Measurements from ENCODE around the gene SMIM36.
A peak's percentile ranks its signal among the peaks of the same experiment; 100 is the strongest.
"Not testable (repeated sequence)": the region's sequence is repeated elsewhere in the genome, so short reads cannot be mapped to it uniquely, and the experiment has no call there.

The SMIM36 gene

GRCh38 chr17:55510986-55511721 lies at the start of gene SMIM36:
Gene SMIM36 (minus strand): TSS chr17:55511452.
- no peak for DNase-seq (ENCODE audit: low read depth in 2 of 2)

DNA sequence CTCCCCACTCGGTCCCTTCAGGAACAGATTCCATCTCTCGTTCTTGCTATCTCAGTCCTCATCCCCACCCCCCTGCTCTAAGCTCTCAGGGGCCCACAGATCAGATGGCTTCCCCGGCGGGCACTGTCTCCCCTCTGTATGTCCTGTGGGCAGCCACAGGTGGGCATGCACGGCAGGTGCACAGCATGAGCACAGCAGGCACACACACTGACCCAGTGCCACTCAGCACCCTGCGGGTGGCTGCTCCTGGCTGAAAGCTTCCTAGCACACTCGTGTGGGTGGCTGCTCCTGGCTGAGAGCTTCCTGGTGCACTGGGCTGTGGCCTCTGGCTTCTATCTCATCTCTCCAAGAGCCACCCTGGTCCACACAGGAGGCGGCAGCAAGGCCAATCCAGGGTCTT lies 44.5 kb upstream of the SMIM36 start:
- DNase-seq (ENCODE audit: low read depth in 2 of 2): no peak

- no peak for DNase-seq (ENCODE audit: low read depth in 2 of 2)
Measured at GRCh38 chr17:55549140-55549539, 37.9 kb upstream of the SMIM36 start.

- DNase-seq (ENCODE audit: low read depth in 2 of 2): no peak
Measured at GRCh38 chr17:55546991-55547664, 35.9 kb upstream of the SMIM36 start.

GRCh38 chr17:55546481-55546880 lies 35.2 kb upstream of the SMIM36 start:
- no peak for DNase-seq (ENCODE audit: low read depth in 2 of 2)

DNA sequence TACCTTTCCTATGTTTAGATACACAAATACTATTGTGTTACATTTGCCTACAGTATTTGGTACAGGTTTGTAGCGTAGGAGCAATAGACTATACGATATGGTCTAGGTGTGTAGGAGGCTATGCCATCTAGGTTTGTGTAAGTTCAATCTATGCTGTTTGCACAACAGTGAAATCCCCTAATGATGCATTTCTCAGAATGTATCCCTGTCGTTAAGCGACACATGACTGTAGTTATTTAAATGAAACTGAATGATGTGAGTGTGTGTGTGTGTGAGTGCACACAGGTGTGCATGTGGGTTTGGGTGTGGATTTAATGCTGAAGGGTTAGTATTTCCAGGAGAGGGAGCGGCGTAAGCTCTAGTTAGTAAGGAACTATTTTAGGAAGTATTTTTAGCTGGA lies 34.6 kb upstream of the SMIM36 start:
- DNase-seq (ENCODE audit: low read depth in 2 of 2): no peak

DNA sequence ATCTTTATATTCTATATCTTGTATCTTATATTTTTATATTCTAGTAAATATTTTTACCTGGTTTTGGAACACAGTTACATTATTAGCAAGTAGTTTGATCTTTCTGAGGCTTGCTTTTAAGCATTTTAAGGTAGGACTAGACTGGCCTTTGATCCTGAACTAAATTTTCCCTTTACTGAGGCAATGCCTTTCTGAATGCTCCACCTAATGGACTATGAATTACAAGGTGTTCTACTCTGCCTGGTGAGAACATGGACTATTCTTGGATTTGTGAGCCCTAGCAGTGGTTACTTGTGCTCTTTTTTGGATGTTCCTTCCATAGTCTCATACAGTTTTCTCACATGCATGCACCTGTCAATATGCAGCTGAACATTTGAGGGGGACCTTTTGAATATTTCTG lies 32.5 kb upstream of the SMIM36 start:
- no peak for DNase-seq (ENCODE audit: low read depth in 2 of 2)

DNA sequence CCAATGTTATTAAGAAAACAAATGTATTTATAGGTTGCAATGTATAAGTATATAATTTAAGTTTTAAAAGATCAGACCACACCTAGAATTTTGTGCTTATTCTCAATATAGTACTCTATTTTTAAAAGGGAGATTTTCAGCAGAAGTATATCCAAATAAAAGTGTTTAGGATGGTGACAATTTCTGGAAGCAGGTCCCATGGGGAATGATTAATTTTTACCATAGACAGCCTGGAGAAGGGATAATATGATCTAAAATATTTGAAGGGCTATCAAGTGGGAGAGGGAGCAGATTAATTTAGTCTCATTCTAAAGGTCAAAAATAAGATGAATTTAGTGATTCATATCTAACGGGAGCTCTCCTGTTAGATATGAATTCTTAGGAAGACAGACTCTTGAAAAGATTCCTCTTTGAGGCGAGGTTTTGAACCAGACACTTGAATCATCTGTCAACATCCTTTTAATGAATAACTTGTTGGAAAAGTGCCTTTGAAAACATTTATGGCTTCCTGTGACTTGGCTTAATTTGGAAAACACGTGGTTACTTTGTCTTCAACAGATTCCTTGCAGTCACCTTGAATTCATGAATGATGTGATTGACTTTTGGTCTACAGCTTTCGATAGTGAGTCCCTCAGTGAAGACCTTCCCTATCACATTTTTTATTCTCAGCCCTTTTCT lies 29.3 kb upstream of the SMIM36 start:
- no peak for DNase-seq (ENCODE audit: low read depth in 2 of 2)

GRCh38 chr17:55536205-55536604 lies 25.0 kb upstream of the SMIM36 start:
- no peak for DNase-seq (ENCODE audit: low read depth in 2 of 2)

- no peak for DNase-seq (ENCODE audit: low read depth in 2 of 2)
Measured at GRCh38 chr17:55533608-55534007, 22.4 kb upstream of the SMIM36 start.

DNA sequence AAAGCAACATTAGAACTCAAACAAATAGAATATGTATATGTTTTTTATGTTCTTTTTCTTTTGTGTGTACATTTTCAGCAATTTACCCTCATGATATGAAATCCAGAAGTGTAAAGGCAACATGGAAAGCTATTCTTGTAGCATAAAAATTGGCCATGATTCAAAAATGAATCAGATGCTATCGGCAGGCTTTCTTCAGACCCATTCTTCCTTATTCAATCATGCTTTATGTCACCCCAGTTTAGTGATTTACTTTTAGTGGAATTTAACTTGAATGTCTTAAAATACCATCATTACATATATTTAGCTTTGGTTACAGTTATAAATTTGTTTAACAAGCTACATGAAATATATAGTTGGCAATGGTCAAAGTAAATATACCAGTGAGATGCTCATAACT lies 21.4 kb upstream of the SMIM36 start:
- DNase-seq (ENCODE audit: low read depth in 2 of 2): no peak

DNA sequence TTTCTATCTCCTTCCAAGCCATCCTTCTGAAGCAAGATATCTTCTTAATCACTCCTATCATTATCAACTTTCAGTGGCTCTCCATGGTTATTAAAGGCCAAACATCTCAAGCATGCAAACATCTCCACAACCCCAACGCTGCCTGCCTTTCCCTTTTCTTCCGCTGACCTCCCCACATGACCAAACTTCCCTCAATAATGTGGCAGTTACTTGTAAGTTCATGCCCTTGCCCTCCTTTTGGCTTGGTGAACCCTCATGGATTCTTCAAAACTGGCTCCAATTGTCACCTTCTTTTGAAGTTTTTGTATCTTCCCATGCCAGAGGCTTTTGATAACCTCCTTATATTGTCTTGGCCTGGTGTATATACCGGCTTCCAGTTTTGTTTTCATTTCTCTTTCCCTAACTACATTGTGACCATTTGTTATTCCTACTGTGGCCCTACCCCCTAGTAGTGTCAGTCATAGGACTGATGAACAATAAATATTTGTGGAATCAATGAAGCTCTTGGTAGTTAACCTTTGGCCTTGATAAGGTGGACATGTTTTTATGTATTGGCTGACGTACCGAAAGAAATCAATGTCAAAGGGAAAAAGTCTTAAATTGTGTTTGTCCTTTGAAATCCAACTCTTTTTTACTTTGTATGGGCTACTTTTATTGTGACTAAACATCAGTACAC lies 19.9 kb upstream of the SMIM36 start:
- DNase-seq (ENCODE audit: low read depth in 2 of 2): no peak

DNA sequence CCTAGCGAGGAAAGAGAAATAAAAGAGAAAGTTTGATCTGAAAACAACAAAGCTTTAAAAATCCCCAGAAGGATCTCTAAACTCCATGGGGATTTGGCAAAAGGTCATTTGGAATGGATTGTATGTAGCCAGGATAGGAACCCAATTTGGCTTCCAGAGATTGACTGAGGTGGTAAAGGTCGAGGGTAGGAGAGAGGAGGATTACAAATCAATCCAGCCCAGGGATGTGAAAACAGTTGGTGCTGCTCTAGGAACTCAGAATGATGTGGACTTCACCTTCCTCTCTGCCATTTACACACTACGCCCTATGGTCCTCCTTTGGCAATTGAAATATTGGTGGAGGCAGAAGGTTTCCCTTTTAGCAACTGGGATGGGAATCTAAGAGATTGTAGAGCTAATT lies 18.8 kb upstream of the SMIM36 start:
- no peak for DNase-seq (ENCODE audit: low read depth in 2 of 2)

GRCh38 chr17:55527540-55528118 lies 16.4 kb upstream of the SMIM36 start:
- DNase-seq (ENCODE audit: low read depth in 2 of 2): no peak

DNA sequence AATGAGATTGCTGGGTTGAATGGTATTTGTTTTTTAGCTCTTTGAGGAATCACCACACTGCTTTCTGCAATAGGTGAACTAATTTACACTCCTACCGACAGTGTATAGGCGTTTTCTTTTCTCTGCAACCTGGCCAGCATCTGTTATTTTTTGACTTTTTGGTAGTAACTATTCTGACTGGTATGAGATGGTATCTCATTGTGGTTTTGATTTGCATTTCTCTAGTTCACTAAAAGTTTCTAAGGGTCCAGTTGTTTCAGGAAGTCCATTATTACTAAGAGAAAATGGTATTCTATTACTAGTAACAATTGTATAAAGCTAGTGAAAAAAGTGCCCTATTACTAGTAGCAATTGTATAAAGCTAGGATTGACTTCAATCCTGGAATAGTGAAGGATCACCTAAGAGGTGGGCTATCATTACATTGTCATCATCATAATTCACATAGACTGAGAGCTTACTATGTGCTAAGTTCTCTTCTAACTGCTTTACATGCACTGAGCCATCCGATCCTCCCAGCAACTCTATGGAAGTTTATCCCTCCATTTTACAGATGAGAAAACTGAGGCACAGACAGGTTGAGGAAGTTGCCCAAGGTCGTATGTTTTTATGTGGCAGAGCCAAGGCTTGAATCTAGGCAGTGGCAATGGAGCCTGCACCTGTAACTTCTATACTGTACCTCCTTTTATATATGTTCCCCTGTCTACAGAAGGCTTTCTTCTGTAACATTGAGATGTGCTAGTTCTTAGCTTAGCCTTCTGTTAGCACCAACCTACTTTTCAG lies 13.4 kb upstream of the SMIM36 start:
- no peak for DNase-seq (ENCODE audit: low read depth in 2 of 2)

- DNase-seq (ENCODE audit: low read depth in 2 of 2): not testable (repeated sequence)
Measured at GRCh38 chr17:55523032-55523431, 11.8 kb upstream of the SMIM36 start.

- DNase-seq (ENCODE audit: low read depth in 2 of 2): no peak
Measured at GRCh38 chr17:55521186-55521585, 9.9 kb upstream of the SMIM36 start.

DNA sequence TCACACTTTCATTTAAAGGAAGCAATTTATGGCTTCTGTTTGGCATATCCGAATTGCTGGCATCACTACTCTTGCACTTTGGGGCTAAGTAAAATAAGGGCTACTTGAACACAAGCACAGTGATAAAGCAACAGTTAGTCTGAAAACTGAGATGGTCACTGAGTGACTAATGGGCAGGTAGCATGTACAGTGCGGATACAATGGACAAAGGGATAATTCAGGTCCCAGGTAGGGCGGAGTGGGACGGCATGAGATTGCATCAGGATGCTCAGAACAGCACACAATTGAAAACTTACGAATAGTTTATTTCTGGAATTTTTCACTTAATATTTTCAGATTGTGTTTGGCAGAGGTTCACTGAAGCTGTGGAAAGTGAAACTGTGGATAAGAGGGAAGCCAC lies 9.2 kb upstream of the SMIM36 start:
- no peak for DNase-seq (ENCODE audit: low read depth in 2 of 2)

DNA sequence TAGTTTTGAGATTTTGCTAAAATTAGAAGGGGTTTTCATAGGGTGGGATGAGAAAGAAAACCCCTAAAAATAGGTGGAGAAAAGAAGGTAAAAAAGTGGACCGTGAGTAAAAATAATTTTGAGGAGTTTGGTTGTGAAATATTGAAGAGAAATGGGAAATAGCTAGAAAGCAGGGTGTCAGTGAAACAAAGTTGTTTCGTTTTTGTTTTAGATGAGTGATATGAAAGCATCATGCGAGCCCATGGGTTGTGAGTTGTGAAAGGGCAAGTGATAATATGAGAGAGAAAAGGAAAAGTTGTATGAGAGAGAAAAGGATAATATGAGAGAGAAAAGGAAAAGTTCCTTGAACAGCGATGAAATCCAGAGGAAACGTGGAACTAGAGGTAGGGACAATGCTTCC lies 7.3 kb upstream of the SMIM36 start:
- no peak for DNase-seq (ENCODE audit: low read depth in 2 of 2)

- peak; percentile 52 to 68 for DNase-seq (ENCODE audit: low read depth in 2 of 2)
Measured at GRCh38 chr17:55513885-55514590, 2.8 kb upstream of the SMIM36 start.

DNA sequence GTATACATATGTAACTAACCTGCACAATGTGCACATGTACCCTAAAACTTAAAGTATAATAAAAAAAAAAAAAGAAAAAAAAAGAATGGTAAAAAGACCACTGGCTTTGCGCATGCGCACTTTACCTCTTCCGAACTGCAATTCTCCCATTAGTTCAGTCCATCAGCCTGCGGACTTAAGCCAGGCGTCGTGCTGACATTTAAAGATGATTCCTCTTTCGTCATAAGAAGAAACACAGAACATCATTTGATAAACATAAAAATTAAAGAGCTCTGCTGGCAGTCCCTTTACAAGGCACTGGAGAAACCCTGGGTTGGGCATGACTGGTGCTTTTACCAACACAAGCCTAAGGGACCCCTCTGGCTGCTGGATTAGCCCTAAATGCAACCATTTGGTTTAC lies 3.6 kb downstream of the SMIM36 start:
- not testable (repeated sequence) for DNase-seq (ENCODE audit: low read depth in 2 of 2)
